Hepatocyte (in vitro differentiated cells): ENCODE data around the gene RIN3. TPM values are rescaled to one million over a fixed set of nuclear protein-coding genes. Genes with fewer than 3 reads are reported as not detected.

Experiments used
- DNase-seq: peaks from one replicate; pipeline ENCODE4 v3.0.0-alpha.2; 2016; ENCODE audit warnings: low spot score
- H2AFZ ChIP-seq: fragments of 200-600 bp; sonication (generic); 2 replicates; pipeline ENCODE4 v1.6.0; 2016; ENCODE audit warnings: antibody characterized with exemption, mild to moderate bottlenecking
- H3K27ac ChIP-seq: fragments of 200-600 bp; sonication (generic); 2 replicates; pipeline ENCODE4 v1.5.1; 2016; ENCODE audit warnings: mild to moderate bottlenecking
- H3K27me3 ChIP-seq: fragments of 200-600 bp; sonication (generic); 2 replicates; pipeline ENCODE4 v1.6.1; 2016
- H3K36me3 ChIP-seq: fragments of 200-600 bp; sonication (generic); replicated peaks from 2 replicates; pipeline ENCODE4 v1.5.1; 2016; ENCODE audit warnings: low read depth; ENCODE audit not compliant: insufficient read depth
- H3K4me1 ChIP-seq: fragments of 200-600 bp; sonication (generic); 2 replicates; pipeline ENCODE4 v1.5.1; 2016; ENCODE audit warnings: mild to moderate bottlenecking, moderate library complexity; ENCODE audit not compliant: insufficient read depth
- H3K4me2 ChIP-seq: fragments of 200-600 bp; sonication (generic); 2 replicates; pipeline ENCODE4 v1.6.0; 2016
- H3K4me3 ChIP-seq: fragments of 200-600 bp; sonication (generic); 2 replicates; pipeline ENCODE4 v1.5.1; 2016; ENCODE audit warnings: mild to moderate bottlenecking
- H3K79me2 ChIP-seq: fragments of 200-600 bp; sonication (generic); 2 replicates; pipeline ENCODE4 v1.6.0; 2017; ENCODE audit warnings: mild to moderate bottlenecking
- H3K9me2 ChIP-seq: fragments of 200-600 bp; sonication (generic); replicated peaks from 2 replicates; pipeline ENCODE4 v1.6.0; 2017; ENCODE audit warnings: mild to moderate bottlenecking; ENCODE audit not compliant: insufficient read depth
- H3K9me3 ChIP-seq: fragments of 200-600 bp; sonication (generic); 2 replicates; pipeline ENCODE4 v1.5.1; 2016; ENCODE audit warnings: low read depth, mild to moderate bottlenecking
- H4K20me1 ChIP-seq: fragments of 200-600 bp; sonication (generic); 2 replicates; pipeline ENCODE4 v1.6.0; 2016; ENCODE audit warnings: mild to moderate bottlenecking; ENCODE audit not compliant: insufficient read depth, poor library complexity, severe bottlenecking
- EZH2 ChIP-seq: fragments of 200-600 bp; sonication (generic); IDR thresholded peaks from 2 replicates; pipeline ENCODE4 v1.6.1; 2016; ENCODE audit warnings: antibody characterized with exemption, mild to moderate bottlenecking, borderline replicate concordance
- EZH2phosphoT487 ChIP-seq: fragments of 200-600 bp; sonication (generic); IDR thresholded peaks from one replicate; pipeline ENCODE4 v1.6.1; 2018; ENCODE audit warnings: antibody characterized with exemption, mild to moderate bottlenecking, low read depth, moderate library complexity; ENCODE audit not compliant: unreplicated experiment, severe bottlenecking
- WGBS: methylation state at CpG from one replicate; pipeline ENCODE4 v1.1.6; 2016; ENCODE audit warnings: low lambda C conversion rate; ENCODE audit errors: missing lambda C conversion rate; 5-methylcytosine and 5-hydroxymethylcytosine counted together
- polyA plus RNA-seq: library from polyadenylated mRNA; unstranded; fragments of >200 nt; fragmentation: Nextera tagmentation; extraction: Ambion mirVana; gene quantifications from 2 replicates; pipeline ENCODE4 v1.2.1, GENCODE V29; 2016
- total RNA-seq: library from RNA; depleted of rRNA; stranded (reverse); fragments of >200 nt; gene quantifications from 2 replicates; pipeline ENCODE4 v1.2.3, GENCODE V29; 2014
- TF ChIP-seq, protein P1 (sequence below): fragments of 200-600 bp; sonication (generic); IDR thresholded peaks from 2 replicates; pipeline ENCODE4 v1.5.1; 2016; ENCODE audit warnings: antibody characterized with exemption, mild to moderate bottlenecking; ENCODE audit not compliant: poor library complexity

The RIN3 gene
- total and polyA plus RNA-seq, 2 experiments from 2014 or later, result 4.2 to 11.8 TPM

DNA sequence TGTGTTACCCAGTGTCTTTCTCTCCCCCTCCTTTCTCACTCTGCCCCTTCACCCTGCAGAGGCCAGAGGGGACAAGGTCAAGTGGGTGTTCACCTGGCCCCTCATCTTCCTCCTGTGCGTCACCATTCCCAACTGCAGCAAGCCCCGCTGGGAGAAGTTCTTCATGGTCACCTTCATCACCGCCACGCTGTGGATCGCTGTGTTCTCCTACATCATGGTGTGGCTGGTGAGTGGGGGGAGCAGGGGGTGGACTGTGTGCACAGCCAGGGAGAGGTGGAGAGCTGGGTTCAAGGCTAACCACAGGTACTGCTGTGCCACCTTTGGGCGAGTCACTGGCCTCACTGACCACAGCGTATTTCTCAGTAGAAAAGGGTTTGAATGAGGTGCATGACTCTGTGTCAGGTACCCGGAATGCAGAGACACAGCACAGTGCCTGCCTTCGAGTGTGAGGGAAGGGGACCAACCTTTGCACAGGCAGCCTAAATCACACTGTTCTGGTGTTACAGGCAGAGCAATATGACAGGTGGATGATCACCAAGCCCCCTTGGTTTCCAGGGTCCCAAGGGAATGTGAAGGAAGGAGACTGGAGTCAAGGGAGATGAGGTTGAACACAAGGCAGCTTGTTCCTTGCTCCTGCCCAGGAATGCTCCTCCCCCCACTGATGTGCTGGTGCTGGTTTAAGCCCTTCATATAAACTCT, 30.8 kb upstream of the RIN3 start:
- Histone ChIP-seq H4K20me1 (no peaks in the 10 kb centered on the region), H3K27me3 (no peaks in the 10 kb centered on the region), H3K9me3 (no peaks in the 10 kb centered on the region), H3K79me2 (no peaks in the 10 kb centered on the region), H3K27ac (no peak overlapping the region), H3K4me2 (no peak overlapping the region), H3K36me3 (no peaks in the 10 kb centered on the region), H2AFZ (no peak overlapping the region), H3K4me3 (no peak overlapping the region), H3K9me2 (no peaks in the 10 kb centered on the region), H3K4me1 (no peaks in the 10 kb centered on the region)
- no peak for TF ChIP-seq EZH2phosphoT487
- no peak for DNase-seq
- WGBS, result 90% methylated on average over 9 of the region's 9 CpGs

DNA sequence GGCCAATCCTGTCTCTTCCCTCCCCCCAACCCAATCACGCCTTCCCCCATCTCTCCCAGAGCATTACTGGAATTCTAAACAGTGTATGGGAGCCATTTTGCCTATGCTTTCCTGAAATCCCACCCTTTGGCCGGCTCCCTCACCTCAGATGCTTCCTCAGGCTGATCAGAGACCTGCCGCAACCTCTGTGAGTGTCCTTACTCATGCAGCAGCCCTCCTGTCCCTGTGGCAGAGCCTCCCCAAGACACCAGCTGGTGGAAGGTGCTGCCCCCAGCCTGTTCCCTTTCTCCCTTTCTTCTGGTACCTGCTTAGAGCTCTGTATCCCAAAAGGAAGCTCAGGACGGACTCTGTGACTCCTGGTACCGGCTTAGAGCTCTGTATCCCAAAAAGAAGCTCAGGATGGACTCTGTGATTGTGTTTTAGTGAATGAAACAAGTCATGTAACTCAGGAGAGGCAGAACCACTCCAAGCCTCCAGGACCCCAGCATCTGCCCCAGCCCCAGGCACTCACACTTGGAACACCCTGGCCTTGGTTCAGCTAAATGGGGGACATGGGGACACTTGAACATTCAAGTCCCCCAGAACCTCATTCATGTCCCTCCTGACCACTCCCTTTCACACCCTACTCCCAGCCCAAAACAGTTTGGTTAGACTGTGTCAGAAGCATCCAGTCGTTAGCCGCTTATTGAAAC, 29.3 kb upstream of the RIN3 start:
- WGBS, result 92% methylated on average over 7 of the region's 7 CpGs

DNA sequence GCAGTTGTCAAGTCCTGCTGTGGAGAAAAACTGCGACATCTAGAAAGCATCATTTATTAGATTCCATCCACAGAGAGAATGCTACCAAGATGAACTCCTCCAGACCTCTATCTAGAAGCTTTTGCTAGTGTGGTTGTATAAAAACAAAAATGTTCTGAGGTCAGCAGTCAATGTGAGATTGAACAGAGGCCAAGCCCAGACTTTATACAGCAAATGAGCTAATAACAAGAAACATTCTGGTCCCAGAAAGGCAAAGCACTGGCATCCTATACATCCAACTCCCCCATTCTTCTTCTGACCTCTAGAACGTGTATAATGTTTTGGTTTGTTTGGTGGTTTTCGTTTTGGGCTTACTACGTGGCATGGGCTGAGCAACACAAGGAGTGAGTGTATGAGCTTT, 26.7 kb upstream of the RIN3 start:
- H3K36me3 ChIP-seq, result no peaks in the 10 kb centered on the region
- H3K27ac ChIP-seq, result no peak overlapping the region
- 90% methylated on average over 4 of the region's 4 CpGs for WGBS

More for the DNA sequence above, 29.3 kb upstream of the RIN3 start:
- no peaks in the 10 kb centered on the region for H3K9me2 ChIP-seq
- H4K20me1 ChIP-seq, result no peaks in the 10 kb centered on the region
- no peak overlapping the region for H3K4me2 ChIP-seq
- H3K27me3 ChIP-seq, result no peaks in the 10 kb centered on the region
- no peak overlapping the region for H2AFZ ChIP-seq
- no peaks in the 10 kb centered on the region for H3K36me3 ChIP-seq
- no peak overlapping the region for H3K4me3 ChIP-seq
- TF ChIP-seq, protein P1, sequence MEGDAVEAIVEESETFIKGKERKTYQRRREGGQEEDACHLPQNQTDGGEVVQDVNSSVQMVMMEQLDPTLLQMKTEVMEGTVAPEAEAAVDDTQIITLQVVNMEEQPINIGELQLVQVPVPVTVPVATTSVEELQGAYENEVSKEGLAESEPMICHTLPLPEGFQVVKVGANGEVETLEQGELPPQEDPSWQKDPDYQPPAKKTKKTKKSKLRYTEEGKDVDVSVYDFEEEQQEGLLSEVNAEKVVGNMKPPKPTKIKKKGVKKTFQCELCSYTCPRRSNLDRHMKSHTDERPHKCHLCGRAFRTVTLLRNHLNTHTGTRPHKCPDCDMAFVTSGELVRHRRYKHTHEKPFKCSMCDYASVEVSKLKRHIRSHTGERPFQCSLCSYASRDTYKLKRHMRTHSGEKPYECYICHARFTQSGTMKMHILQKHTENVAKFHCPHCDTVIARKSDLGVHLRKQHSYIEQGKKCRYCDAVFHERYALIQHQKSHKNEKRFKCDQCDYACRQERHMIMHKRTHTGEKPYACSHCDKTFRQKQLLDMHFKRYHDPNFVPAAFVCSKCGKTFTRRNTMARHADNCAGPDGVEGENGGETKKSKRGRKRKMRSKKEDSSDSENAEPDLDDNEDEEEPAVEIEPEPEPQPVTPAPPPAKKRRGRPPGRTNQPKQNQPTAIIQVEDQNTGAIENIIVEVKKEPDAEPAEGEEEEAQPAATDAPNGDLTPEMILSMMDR, result no peak
- TF ChIP-seq EZH2phosphoT487, result no peak
- TF ChIP-seq EZH2, result no peak
- DNase-seq, result no peak
- no peak overlapping the region for H3K27ac ChIP-seq
- H3K79me2 ChIP-seq, result no peaks in the 10 kb centered on the region
- no peaks in the 10 kb centered on the region for H3K4me1 ChIP-seq
- no peaks in the 10 kb centered on the region for H3K9me3 ChIP-seq

More for the DNA sequence above, 26.7 kb upstream of the RIN3 start:
- H4K20me1 ChIP-seq, result no peaks in the 10 kb centered on the region
- no peak overlapping the region for H3K4me2 ChIP-seq
- TF ChIP-seq, protein P1, result no peak
- TF ChIP-seq EZH2 (no peak), EZH2phosphoT487 (no peak)
- H2AFZ ChIP-seq, result no peak overlapping the region
- H3K27me3 ChIP-seq, result no peaks in the 10 kb centered on the region
- no peaks in the 10 kb centered on the region for H3K4me1 ChIP-seq
- no peak overlapping the region for H3K4me3 ChIP-seq
- DNase-seq, result no peak
- H3K9me3 ChIP-seq, result no peaks in the 10 kb centered on the region
- H3K79me2 ChIP-seq, result no peaks in the 10 kb centered on the region
- H3K9me2 ChIP-seq, result no peaks in the 10 kb centered on the region
